ENCODE measurements around the gene C1GALT1.

GRCh38 chr7:7290429-7291122 lies 108.2 kb downstream of the C1GALT1 start:
- TF ChIP-seq CTCF (conservative IDR thresholded peaks at IDR 0.05; ENCODE audit: low read depth in 2 of 2) (no peak), NANOG (IDR thresholded peaks at IDR 0.05; ENCODE audit: borderline replicate concordance) (no peak), JUNB (IDR thresholded peaks at IDR 0.05; ENCODE audit: unreplicated experiment) (no peak), POLR2AphosphoS5 (IDR thresholded peaks at IDR 0.05; ENCODE audit: low read depth) (no peak), ZNF331 (CRISPR knock-in tag; IDR thresholded peaks at IDR 0.05; ENCODE audit: low read depth) (no peak), REST (IDR thresholded peaks at IDR 0.05; ENCODE audit: unreplicated experiment) (no peak), ZNF114 (CRISPR knock-in tag; IDR thresholded peaks at IDR 0.05) (no peak), EZH2 (IDR thresholded peaks at IDR 0.05; ENCODE audit: low read depth, unreplicated experiment) (no peak), STAT1 (IDR thresholded peaks at IDR 0.05; ENCODE audit: unreplicated experiment) (no peak), CREB1 (CRISPR knock-in tag; IDR thresholded peaks at IDR 0.05; ENCODE audit: low read depth) (no peak), EZH2phosphoT487 (IDR thresholded peaks at IDR 0.05; ENCODE audit: unreplicated experiment) (no peak), ETS1 (IDR thresholded peaks at IDR 0.05) (no peak), ZNF462 (CRISPR knock-in tag; IDR thresholded peaks at IDR 0.05) (no peak)
